HuH-7 (cell line): ENCODE data around the gene PSD2.

ENCODE experiments used
- DNase-seq: peaks from one replicate; pipeline ENCODE4 v3.0.0; 2011; ENCODE audit warnings: low spot score

PSD2 gene

GRCh38 chr5:139795074-139796001 is at the start of gene PSD2:
TSS of gene PSD2 (plus strand) at chr5:139795808. CDS start at chr5:139809441, 13,633 bp downstream.
- DNase-seq = peak; percentile 61

- no peak for DNase-seq
Observed at GRCh38 chr5:139746691-139747582, 48.7 kb upstream of the PSD2 start.

DNA sequence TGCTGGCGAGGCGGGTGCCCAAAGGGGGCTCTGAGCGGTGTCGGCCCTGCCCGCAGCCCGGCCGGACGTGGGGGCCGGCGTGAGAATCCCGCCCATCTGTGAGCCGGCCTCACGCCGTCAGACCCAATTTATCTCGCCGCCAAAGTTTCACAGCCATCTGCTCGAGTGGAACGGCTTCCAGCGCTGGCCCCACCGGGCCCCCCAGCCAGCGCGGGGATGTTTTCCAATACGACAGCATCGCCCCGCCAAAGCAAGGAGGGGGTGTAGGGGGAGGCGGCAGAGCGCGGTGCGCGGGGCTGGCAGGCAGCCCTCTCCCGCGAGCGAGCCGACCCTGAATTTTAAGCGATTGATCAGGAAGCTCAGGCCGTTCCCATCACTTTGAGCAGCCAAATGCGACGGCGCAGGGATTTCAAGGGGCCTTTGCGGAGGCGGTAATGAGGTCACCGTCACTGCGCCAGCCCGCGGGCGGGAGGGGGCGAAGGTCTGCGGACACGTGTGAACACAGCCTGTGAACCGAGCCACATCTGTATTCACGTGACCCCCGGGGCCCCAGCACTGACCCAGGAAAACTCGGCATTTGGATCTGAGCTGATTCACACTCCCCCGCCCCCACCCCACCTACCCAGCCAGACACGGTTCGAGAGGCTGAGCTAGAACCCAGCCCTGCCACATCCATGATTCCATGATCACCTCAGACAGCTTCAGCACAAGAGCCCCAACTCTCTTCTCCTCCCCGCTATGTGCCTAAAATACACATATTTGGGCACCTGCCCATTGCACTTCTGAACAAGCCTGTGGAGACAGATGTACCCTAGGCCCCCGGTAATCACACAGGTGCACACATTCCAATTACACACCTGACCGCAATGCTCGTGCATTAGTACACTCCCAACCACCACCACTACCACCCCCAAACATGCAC is 47.8 kb upstream of the PSD2 start:
- DNase-seq = peak; percentile 62

DNA sequence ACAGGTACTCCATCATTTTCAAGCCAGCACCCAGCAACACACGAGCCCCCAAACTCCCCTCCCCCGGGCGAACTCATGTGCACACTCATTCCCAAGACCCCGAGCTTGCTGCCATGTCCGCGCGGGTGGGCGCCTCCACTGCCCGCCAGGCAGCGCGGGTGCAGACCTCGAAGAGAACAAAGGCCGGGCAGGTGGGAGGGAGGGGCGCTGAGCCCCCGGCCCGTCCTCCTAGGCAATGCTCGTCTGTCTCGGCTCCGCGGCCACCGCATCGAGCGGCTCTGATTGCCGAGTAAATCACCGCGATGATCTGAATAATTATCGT is 47.1 kb upstream of the PSD2 start:
- DNase-seq = no peak

- no peak for DNase-seq
Observed at GRCh38 chr5:139749242-139749641, 46.4 kb upstream of the PSD2 start.

DNA sequence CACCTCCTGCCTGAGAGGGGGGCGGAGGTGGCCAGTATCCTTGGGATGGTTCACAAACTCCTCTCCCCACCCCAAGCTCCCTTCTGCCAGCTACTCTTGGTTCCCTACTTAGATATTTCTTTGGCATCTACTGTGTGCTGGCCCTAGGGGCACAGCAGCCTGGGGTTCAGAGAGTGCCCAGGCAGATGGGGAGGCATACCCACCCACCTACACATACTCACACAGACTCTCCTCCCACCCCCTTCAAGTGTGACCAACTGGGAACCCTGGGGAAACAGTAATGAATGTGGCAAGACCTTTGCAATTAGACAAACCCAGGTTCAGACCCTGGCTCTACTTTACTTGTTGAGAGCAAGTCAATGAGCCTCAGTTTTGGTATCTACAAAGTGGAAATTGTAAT is 44.4 kb upstream of the PSD2 start:
- DNase-seq = no peak

GRCh38 chr5:139752506-139753473 is 42.8 kb upstream of the PSD2 start:
- no peak for DNase-seq

GRCh38 chr5:139755892-139756671 is 39.5 kb upstream of the PSD2 start:
- DNase-seq = no peak

DNA sequence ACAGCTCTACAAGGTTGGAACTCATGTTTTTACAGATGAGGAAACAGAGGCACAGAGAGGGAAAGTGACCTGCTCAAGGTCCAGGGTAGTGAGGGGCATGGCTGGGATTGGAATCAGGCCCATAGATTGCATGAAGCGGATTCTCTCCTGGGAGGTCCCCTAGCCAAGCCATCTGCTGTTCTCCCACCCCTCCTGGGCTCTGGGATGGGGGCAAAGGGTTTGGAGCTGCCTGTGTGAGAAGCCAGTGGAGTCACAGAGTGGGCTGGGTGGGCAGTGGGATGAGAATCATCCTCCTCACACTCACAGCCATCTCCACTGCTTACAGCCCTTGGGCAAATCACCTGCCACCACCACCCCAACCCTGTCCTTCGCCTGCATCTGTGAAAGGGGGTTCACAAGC is 38.6 kb upstream of the PSD2 start:
- no peak for DNase-seq

GRCh38 chr5:139757727-139758509 is 37.7 kb upstream of the PSD2 start:
- no peak for DNase-seq

DNA sequence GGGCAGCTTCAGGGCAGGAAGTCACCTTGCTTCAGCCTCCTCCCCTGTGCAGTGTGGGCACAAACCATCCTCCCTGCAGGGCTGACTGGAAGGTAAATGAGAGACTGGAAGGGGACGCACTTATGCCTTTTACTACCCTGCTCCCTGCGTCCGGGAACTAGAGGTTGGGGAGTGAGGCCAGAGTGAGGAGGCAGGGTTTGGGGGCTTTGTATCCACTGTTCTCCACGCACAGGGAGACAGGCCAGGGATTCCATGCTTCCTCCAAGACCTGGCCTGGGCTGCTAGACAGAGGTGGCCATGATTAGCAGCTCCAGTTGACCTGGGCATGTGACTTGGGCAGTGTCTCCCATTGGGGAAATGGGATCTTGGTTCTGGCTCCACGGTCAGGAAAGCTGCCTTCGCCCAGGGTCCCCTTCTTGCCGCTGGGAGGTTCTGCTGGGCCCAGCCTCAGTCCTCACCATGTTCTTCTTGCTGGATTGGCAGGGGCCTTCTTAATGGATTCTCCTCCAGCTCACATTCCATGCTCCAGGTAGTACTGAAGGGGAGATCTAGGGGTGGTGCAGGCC is 37.0 kb upstream of the PSD2 start:
- DNase-seq = no peak

- no peak for DNase-seq
Observed at GRCh38 chr5:139759219-139759721, 36.3 kb upstream of the PSD2 start.

GRCh38 chr5:139760066-139761056 is 35.2 kb upstream of the PSD2 start:
- no peak for DNase-seq

GRCh38 chr5:139761057-139761450 is 34.6 kb upstream of the PSD2 start:
- no peak for DNase-seq

DNA sequence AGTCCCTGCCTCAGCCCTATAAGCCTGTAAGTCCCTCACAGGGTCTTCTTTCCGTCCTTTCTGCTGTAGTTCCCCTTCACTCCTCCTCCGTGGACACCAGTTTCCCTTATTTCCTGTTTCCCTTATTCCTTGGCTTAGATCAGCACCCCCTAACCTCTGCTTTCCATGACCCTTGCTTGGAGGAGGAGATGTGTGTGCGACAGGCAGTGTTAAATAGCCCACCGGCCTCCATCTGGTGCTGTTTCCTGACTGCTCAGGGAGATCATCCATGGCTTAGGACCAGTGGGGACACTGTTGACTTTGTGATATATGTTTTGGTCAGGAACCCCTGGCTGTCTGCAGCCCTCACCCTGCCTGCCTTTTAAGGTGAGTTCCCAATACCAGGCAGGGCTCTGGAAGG is 34.1 kb upstream of the PSD2 start:
- DNase-seq = no peak

DNA sequence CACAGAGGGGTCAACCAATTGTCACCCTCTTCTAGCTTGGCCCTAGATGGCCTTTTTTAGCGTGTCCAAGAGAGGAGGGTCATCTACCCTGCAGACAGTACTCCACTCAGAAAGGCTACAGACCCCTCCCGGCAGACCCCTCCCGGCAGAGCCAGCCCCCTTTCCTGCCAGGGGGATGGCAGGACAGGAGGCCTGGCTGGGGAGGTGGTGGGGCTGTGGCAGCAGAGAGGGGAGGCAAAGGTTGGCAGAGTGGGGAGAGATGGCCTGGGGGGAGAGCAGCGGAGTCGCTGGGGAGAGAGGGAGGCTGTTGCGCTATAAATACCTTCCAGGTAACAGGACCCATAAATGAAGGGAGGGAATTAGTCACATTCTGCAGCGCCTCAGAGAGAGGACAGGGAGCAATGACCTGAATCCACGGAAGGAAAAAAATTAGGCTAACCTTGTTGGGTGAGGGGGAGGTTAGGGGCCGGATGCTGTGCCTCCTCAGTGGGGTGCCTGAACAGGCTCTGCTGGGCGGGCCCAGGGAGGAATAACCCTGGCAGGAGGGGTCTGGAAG is 32.9 kb upstream of the PSD2 start:
- no peak for DNase-seq
